NOMO-1 treated with dmso at 0.1 percent for 144 hours (cell line): Measurements from ENCODE around the gene GSTT4.
A peak's percentile ranks its signal among the peaks of the same experiment; 100 is the strongest.
"Not testable (repeated sequence)": the region's sequence is repeated elsewhere in the genome, so short reads cannot be mapped to it uniquely, and the experiment has no call there.

Experiments used
- DNase-seq: peaks from one replicate; lab custom pipeline; 2025; ENCODE audit not compliant: unreplicated experiment; lab: John Stamatoyannopoulos, UW

The GSTT4 gene

GRCh38 chr22:24005201-24005600 is at the start of gene GSTT4:
Gene GSTT4, minus strand, starts transcription at chr22:24005453. Its CDS starts 97 bp downstream, at chr22:24005356.
- DNase-seq: no peak

GRCh38 chr22:24054356-24054755 is 49.1 kb upstream of the GSTT4 start:
- DNase-seq: no peak

DNA sequence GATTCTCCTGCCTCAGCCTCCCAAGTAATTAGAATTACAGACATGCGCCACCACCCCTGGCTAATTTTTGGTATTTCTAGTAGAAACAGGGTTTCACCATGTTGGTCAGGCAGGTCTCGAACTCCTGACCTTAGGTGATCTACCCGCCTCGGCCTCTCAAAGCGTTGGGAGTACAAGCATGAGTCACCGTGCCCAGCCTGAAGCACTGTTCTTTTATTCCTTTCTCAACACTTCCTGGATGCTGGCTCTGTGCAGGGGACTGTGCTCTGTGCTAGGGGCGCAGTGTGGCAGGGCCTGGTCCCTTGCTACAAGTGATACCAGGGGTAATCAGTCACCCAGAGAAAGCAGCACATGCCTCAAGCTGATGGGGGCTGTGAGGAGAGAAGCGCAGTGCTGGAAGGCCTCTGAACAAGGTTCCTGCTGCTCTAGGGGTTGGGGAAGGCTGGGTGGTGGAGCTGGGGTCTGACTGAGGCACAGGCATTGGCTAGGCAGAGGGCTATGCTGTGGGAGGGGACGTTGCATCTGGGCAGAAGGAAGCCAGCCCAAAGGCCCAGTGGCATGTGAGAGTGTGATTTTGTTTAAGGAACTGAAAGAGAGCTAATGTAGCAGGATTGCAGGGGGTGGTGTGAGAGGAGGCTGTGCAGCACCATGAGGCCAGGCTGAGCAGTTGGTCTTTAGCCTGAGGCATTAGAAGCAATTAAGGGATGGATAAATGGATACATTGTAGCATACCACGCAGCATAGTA is 48.4 kb upstream of the GSTT4 start:
- peak; percentile 65 for DNase-seq

DNA sequence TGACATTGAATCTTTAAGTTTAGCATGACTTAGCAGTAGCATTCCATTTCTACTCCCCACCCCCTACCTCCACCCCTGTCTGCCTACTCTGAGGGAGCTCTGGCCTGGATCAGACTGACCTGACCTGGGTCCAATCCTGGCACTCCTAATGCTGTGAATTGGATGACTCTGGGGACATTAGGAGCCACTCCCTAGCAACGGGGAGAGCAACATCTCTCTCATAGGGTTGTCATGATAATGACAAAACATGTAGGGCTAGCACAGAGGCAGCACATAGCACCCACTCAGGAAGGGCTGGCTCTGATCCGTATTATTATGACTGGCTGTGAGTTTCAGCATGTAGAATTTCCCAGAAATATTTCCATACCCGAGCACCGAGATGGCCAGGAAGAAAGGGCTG is 46.3 kb upstream of the GSTT4 start:
- DNase-seq: no peak

DNA sequence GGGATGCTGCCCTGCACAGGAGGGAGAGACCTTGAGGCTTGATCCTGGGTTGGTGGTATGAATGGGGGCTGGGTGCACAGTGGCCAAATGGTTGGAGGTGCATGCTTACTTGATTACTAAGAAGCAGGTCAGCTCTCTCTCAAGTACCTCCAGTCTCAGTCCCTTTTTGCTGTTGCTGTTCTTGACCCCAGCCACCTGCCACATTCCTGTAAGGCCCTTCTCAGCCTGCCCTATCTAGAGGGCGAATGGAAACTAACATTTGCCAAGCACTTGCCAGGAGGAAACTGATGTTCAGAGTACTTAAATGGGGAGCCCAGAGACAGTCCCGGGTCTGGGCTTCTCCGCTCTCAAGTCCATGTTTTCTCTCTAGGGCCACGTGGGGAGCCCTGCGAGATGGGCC is 45.8 kb upstream of the GSTT4 start:
- DNase-seq: no peak

DNA sequence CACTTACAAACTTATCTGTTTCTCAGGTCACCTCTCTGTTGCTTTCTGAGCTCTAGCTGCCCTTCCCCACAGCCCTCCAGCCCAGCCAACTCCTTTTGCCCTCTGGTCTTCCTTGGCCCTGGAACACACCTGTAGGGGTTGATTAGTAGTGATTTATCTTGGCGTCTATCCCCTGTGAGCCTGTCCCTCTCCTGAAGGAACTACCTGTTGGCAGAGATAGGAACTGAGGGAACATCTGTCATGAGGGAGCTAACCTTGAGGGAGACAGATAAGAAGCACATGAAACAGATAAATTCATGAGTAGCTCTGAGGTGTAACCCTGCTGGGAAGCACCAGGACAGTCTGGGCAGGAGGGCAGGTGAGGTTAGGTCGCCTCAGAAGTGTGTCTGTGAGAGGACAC is 44.7 kb upstream of the GSTT4 start:
- no peak for DNase-seq

DNA sequence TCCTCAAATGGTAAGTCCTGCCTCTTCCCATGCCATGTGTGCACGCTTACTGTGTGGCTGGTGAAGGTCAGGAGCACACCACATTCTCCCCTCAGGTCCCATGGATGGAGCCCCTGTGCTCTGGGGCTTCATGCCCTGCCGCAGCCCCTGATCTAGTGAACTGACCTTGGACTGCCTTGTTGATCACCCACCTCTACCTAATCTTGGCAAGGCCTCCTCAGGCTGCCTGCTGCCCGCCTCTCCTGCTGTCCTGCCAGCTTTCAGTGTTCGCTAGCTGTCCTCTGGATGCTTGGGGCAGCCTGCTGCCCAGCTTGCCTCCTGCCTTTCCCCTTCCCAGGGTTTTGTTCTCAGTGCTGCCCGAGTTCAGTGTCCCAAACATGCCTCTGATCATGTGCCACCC is 44.0 kb upstream of the GSTT4 start:
- DNase-seq: no peak

GRCh38 chr22:24046024-24046423 is 40.8 kb upstream of the GSTT4 start:
- no peak for DNase-seq

GRCh38 chr22:24043958-24044357 is 38.7 kb upstream of the GSTT4 start:
- peak; percentile 5 for DNase-seq

DNA sequence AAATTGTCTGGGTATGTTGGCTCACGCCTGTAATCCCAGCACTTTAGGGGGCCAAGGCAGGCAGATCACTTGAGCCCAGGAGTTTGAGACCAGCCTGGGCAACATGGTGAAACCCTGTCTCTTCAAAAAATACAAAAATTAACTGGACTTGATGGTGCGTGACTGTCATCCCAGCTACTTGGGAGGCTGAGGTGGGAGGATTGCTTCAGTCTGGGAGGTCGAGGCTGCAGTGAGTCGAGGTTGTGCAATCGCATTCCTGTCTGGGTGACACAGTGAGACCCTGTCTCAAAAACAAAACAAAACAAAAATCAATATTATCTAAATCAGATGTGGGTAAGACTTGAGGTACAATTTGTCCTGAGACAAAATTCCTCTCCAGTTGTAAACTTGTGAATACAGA is 38.2 kb upstream of the GSTT4 start:
- not testable (repeated sequence) for DNase-seq

GRCh38 chr22:24040946-24041345 is 35.7 kb upstream of the GSTT4 start:
- DNase-seq: no peak

GRCh38 chr22:24039046-24039445 is 33.8 kb upstream of the GSTT4 start:
- no peak for DNase-seq

- DNase-seq: no peak
Measured at GRCh38 chr22:24037851-24038765, 32.9 kb upstream of the GSTT4 start.

- DNase-seq: no peak
Measured at GRCh38 chr22:24035296-24035695, 30.0 kb upstream of the GSTT4 start.

GRCh38 chr22:24033731-24034130 is 28.5 kb upstream of the GSTT4 start:
- DNase-seq: no peak

- DNase-seq: no peak
Measured at GRCh38 chr22:24030186-24030702, 25.0 kb upstream of the GSTT4 start.

- DNase-seq: no peak
Measured at GRCh38 chr22:24029304-24029703, 24.1 kb upstream of the GSTT4 start.

DNA sequence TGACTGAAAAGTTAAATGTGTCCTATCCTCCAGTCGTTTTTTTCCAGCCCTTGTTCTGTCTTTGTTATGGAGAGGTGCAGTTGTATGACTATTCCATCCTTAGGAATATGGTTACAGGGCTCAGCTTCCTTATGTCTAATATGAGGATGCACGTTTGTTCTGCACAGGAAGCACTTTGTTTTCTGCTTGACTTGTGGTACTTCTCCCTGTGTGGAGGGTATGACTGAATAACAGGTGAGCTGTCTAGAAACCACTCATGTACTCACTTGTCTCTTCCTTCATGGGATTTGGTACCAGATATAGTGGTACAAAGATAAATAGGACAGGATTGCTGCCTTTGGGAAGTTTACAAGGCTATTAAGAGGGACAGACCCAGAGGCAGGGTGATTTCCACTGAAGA is 23.3 kb upstream of the GSTT4 start:
- no peak for DNase-seq

DNA sequence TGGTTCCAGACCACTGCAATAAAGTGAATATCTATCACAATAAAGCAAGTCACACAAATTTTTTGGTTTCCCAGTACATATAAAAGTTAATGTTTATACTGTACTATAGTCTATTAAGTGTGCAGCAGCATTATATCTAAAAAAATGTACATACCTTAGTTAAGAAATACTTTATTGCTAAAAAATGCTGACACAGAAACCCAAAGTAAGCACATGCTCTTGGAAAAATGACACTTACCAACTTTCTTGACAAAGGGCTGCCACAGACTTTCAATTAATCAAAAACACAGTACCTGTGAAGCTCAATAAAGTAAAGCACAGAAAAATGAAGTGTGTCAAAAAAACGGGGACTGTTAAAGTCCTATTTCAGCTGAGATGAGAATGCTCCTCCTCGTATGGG is 22.7 kb upstream of the GSTT4 start:
- no peak for DNase-seq

DNA sequence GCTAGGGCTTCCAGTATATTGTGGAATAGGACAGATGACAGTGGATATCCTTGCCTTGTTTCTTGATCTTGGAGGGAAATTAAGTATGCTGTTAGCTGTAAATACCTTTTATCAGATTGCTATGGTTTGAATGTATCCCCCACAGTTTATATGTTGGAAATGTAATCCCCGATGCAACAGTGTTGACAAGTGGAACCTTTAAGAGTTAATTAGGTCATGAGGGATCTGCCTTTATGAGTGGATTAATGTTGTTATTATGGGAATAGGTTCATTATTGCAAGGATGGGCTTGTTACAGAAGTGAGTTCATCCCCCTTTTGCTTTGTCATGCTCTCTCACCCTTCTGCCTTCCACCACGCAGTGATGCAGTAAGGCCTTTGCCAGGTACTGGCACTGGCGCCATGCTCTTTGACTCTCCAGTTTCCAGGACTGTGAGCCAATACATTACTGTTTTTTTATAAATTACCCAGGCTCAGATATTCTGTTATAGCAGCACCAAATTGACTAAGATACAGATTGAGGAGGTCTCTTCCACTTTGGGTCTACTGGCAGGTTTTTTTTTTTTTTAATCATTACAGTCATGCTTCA is 22.2 kb upstream of the GSTT4 start:
- no peak for DNase-seq

DNA sequence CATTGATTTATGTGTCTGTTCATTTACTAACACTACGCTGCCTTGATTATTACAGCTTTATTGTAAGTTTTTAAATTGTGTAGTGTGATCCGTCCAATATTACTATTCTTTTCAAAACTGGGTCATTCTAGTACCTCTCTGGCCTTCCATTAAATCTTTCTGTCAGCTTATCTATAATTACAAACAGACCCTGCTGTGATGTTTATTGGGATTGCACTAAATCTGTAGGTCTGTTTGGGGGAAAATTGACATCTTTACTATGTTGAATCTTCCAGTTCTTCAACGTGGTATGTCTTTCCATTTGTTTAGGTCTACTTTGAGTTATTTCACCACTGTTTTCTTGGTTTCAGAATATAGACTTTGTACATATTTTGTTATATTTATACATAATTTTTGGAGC is 21.5 kb upstream of the GSTT4 start:
- no peak for DNase-seq

DNA sequence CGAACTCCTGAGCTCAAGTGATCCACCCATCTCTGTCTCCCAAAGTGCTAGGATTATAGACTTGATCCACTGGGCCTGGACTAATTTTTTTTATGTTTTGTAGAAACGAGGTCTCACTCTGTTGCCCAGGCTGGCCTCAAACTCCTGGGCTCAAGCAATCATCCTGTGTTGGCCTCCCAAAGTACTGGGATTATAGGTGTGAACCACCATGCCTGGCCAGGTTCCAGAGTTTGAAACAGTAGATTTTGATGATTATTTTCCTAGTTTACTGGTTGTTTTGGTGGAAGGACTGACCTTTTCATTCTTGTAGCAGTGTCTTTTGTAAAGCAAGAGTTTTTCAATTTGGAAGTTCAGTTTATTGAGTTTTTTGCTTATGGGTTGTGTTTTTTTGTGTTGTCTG is 20.8 kb upstream of the GSTT4 start:
- no peak for DNase-seq
